Heart right ventricle (tissue), 16 donors: ENCODE measurements around the gene RUNX3. TPM values are rescaled to one million over a fixed set of nuclear protein-coding genes. Genes with fewer than 3 reads are reported as not detected.
A peak's percentile ranks its signal among the peaks of the same experiment; 100 is the strongest.

Source experiments
- ATAC-seq, 8 donors: fragments of 200-7000 bp; cut with Tn5 transposase; one replicate each; pipeline ENCODE4 v1.9.1; 2020; ENCODE audit warnings: mild to moderate bottlenecking in 8 of 8, moderate library complexity in 8 of 8, moderate number of reproducible peaks in 1 of 8
- DNase-seq, 2 donors: peaks; one replicate each; pipeline ENCODE4 v3.0.0-alpha.2; 2020
- H3K27ac ChIP-seq, 10 donors: fragments of 200-600 bp; sonication (generic) in 2 of 10; one replicate each; pipeline versions ENCODE4 v1.5.0 to v1.8.0; 2020 to 2022; ENCODE audit warnings: mild to moderate bottlenecking in 3 of 10
- H3K27me3 ChIP-seq, 7 donors: fragments of 200-600 bp; one replicate each; pipeline ENCODE4 v1.8.0; 2021 to 2022; ENCODE audit warnings: mild to moderate bottlenecking in 2 of 7
- H3K36me3 ChIP-seq, 9 donors: fragments of 200-600 bp; sonication (generic) in 1 of 9; one replicate each; pipeline versions ENCODE4 v1.5.0 to v1.8.0; 2020 to 2022; ENCODE audit warnings: mild to moderate bottlenecking in 2 of 9
- H3K4me1 ChIP-seq, 9 donors: fragments of 200-600 bp; sonication (generic) in 1 of 9; one replicate each; pipeline versions ENCODE4 v1.5.0 to v1.8.0; 2020 to 2022; ENCODE audit warnings: mild to moderate bottlenecking in 4 of 9
- H3K4me3 ChIP-seq, 10 donors: fragments of 200-600 bp; sonication (generic) in 2 of 10; one replicate each; pipeline versions ENCODE4 v1.5.0 to v1.8.0; 2020 to 2022; ENCODE audit warnings: mild to moderate bottlenecking in 7 of 10, moderate library complexity in 2 of 10
- H3K9me3 ChIP-seq, 11 donors: fragments of 200-600 bp in 10 of 11; sonication (generic) in 2 of 11; one replicate each; pipeline versions ENCODE4 v1.5.0 to v1.8.0; 2013 to 2022; ENCODE audit warnings: mild to moderate bottlenecking in 2 of 11, control low read depth in 1 of 11, moderate library complexity in 1 of 11
- CTCF ChIP-seq, 9 donors: fragments of 200-600 bp; sonication (generic) in 2 of 9; IDR thresholded peaks; one replicate each; pipeline versions ENCODE4 v1.5.0 to v1.8.0; 2021 to 2022; ENCODE audit warnings: antibody characterized with exemption in 9 of 9, mild to moderate bottlenecking in 5 of 9, moderate library complexity in 1 of 9
- WGBS, 2 donors: extraction: QIAGEN DNeasy Blood & Tissue Kit; methylation state at CpG; one replicate each; pipeline ENCODE4 v1.1.7; 2013; ENCODE audit warnings: inconsistent platforms in 1 of 2; 5-methylcytosine and 5-hydroxymethylcytosine counted together
- intact Hi-C, 10 donors: fragments of 100-400 bp; cut with DNase I; formaldehyde crosslinking; loops; one replicate each; pipeline versions ENCODE4 v1.11.1 to v1.14.2; 2022
- polyA plus RNA-seq, 2 donors: library from polyadenylated mRNA; stranded (reverse); fragments of 200-250 nt; gene quantifications; one replicate each; pipeline ENCODE4 v1.2.3, GENCODE V29; 2013
- total RNA-seq, 10 donors: library from RNA; stranded (reverse); fragmentation: NEBNext Ultra II Directional in 3 of 10; extraction: Animal tissue kit (Norgen Biotek cat#: 25700) in 3 of 10; gene quantifications; one replicate each; pipeline versions ENCODE4 v1.2.1 to v1.2.4, GENCODE V29; 2021 to 2023
- donor health status: Arrhythmogenic right ventricular cardiomyopathy.
- donor health status: ischemic (EF 13 %, LVEDD 7.1; RV severe dilation, severe dysfunction).
- donor health status: healthy with polysubstance abuse.
- donor health status: DM: no; HTN: yes; CAD: no.
- donor health status: DM: no; HTN: no; CAD: no.
- donor health status: ischemic (EF 25% LVEDD 6.9; RV normal size, moderate dysfunction).
- donor health status: ischemic (EF 25% LVEDD 5.7; RV mildly dilated, moderate dysfunction).
- donor health status: healthy.
- donor health status: DM: yes; HTN: yes; CAD: no.
- donor health status: Ischemic cardiomyopathy.
- donor health status: ischemic (EF 35%, LVEDD 5.7; RV mildly dilated, moderate dysfunction).
- donor health status: nonischemic (EF 11% LVEDD 7.7; RV severe dilation, severe dysfunction).
- donor health status: DM: yes; HTN: yes; CAD: no.
- donor health status: PGD.
- donor health status: ischemic (EF 29% LVEDD 5.4; RV normal size, mild dysfunction).
- donor health status: nonischemic (EF 23%, LVEDD 6.1; RV moderate dilation, normal function).

The RUNX3 gene
- total and polyA plus RNA-seq, 12 donors = 0.07 to 5.9 (median 0.38) TPM

- Histone ChIP-seq H3K9me3 (no peaks in the 10 kb centered on the region), H3K27ac (peak overlapping the region in 1 of 10 donors; percentile 62), H3K27me3 (peaks cover 0 to 11% (median 7%) of the 10 kb centered on the region in 7 donors), H3K4me1 (peaks cover 0 to 17% (median 0%) of the 10 kb centered on the region in 9 donors), H3K36me3 (peaks cover 0 to 25% (median 0%) of the 10 kb centered on the region in 9 donors), H3K4me3 (no peak overlapping the region)
- WGBS, 2 donors = 36 to 48% methylated on average over 33 of the region's 33 CpGs
- TF ChIP-seq CTCF (IDR thresholded peaks at IDR 0.05) = no peak
- intact Hi-C loops = loop anchor here in 2 of 10 donors (5.0 kb wide), 2 partner anchors 52 to 57 kb away; no protein-coding TSS in a partner anchor
- ATAC-seq (peak in 3 of 8 donors; percentile 9 to 39 (median 32)), DNase-seq (no peak)
Observed at GRCh38 chr1:24914226-24915069, 15.6 kb downstream of the RUNX3 start.

- Histone ChIP-seq H3K4me3 (no peak overlapping the region), H3K9me3 (no peaks in the 10 kb centered on the region), H3K27me3 (peaks cover 0 to 11% (median 7%) of the 10 kb centered on the region in 7 donors), H3K27ac (peak overlapping the region in 1 of 10 donors; percentile 74), H3K4me1 (peaks cover 0 to 16% (median 0%) of the 10 kb centered on the region in 9 donors), H3K36me3 (peaks cover 0 to 22% (median 0%) of the 10 kb centered on the region in 9 donors)
- no peak for TF ChIP-seq CTCF (IDR thresholded peaks at IDR 0.05)
- DNase-seq (no peak), ATAC-seq (no peak)
- WGBS, 2 donors = 79 to 85% methylated on average over 10 of the region's 10 CpGs
- intact Hi-C loops = loop anchor here in 2 of 10 donors (5.0 kb wide), 2 partner anchors 51 to 56 kb away; no protein-coding TSS in a partner anchor
Observed at GRCh38 chr1:24913616-24914225, 16.4 kb downstream of the RUNX3 start.

GRCh38 chr1:24913274-24913604 lies 16.8 kb downstream of the RUNX3 start:
- ATAC-seq (no peak), DNase-seq (no peak)
- Histone ChIP-seq H3K4me3 (no peak overlapping the region), H3K27ac (peak overlapping the region in 1 of 10 donors; percentile 74), H3K9me3 (no peaks in the 10 kb centered on the region), H3K27me3 (peaks cover 0 to 11% (median 7%) of the 10 kb centered on the region in 7 donors), H3K4me1 (peaks cover 0 to 16% (median 0%) of the 10 kb centered on the region in 9 donors), H3K36me3 (peaks cover 0 to 24% (median 0%) of the 10 kb centered on the region in 9 donors)
- TF ChIP-seq CTCF (IDR thresholded peaks at IDR 0.05) = no peak
- 69 to 85% methylated on average over 2 of the region's 2 CpGs for WGBS, 2 donors
- intact Hi-C loops = loop anchor here in 2 of 10 donors (5.0 kb wide), 2 partner anchors 51 to 56 kb away; no protein-coding TSS in a partner anchor
